GM19099 (cell line): ENCODE results near the gene TRAF3.
A peak's percentile ranks its signal among the peaks of the same experiment; 100 is the strongest.

Experiments
- POLR2A ChIP-seq: IDR thresholded peaks from 3 replicates; pipeline ENCODE4 v1.6.1; 2011; ENCODE audit warnings: low read depth; ENCODE audit not compliant: insufficient read length; ENCODE audit errors: extremely low read depth

The TRAF3 gene

GRCh38 chr14:102870994-102871831 is 94.0 kb downstream of the TRAF3 start:
- TF ChIP-seq POLR2A, result no peak

- TF ChIP-seq POLR2A, result no peak
These were observed 94.8 kb downstream of the TRAF3 start for GRCh38 chr14:102872020-102872419.

GRCh38 chr14:102873131-102873530 is 95.9 kb downstream of the TRAF3 start:
- no peak for TF ChIP-seq POLR2A

- TF ChIP-seq POLR2A, result no peak
These were observed 96.4 kb downstream of the TRAF3 start for GRCh38 chr14:102873546-102874061.

- TF ChIP-seq POLR2A, result no peak
These were observed 98.4 kb downstream of the TRAF3 start for GRCh38 chr14:102875652-102876051.

- peak; percentile 8 for TF ChIP-seq POLR2A
These were observed 101.1 kb downstream of the TRAF3 start for GRCh38 chr14:102878174-102878969.

- no peak for TF ChIP-seq POLR2A
These were observed 101.8 kb downstream of the TRAF3 start for GRCh38 chr14:102878970-102879460.

- TF ChIP-seq POLR2A, result no peak
These were observed 105.1 kb downstream of the TRAF3 start for GRCh38 chr14:102882226-102882906.

- TF ChIP-seq POLR2A, result no peak
These were observed 105.9 kb downstream of the TRAF3 start for GRCh38 chr14:102883089-102883541.

- no peak for TF ChIP-seq POLR2A
These were observed 106.3 kb downstream of the TRAF3 start for GRCh38 chr14:102883554-102883953.

GRCh38 chr14:102885737-102886447 is 108.6 kb downstream of the TRAF3 start:
- TF ChIP-seq POLR2A, result no peak

GRCh38 chr14:102888748-102889147 is 111.5 kb downstream of the TRAF3 start:
- no peak for TF ChIP-seq POLR2A

- no peak for TF ChIP-seq POLR2A
These were observed 112.4 kb downstream of the TRAF3 start for GRCh38 chr14:102889615-102890014.

GRCh38 chr14:102891111-102891510 is 113.9 kb downstream of the TRAF3 start:
- no peak for TF ChIP-seq POLR2A

- TF ChIP-seq POLR2A, result no peak
These were observed 114.3 kb downstream of the TRAF3 start for GRCh38 chr14:102891556-102891955.

- TF ChIP-seq POLR2A, result no peak
These were observed 115.4 kb downstream of the TRAF3 start for GRCh38 chr14:102892651-102893050.
